HG03342 (cell line): Measurements from ENCODE around the gene CDKAL1.

Experiments
- ATAC-seq: cut with Tn5 transposase; IDR thresholded peaks from one replicate; pipeline ENCODE4 v1.9.1; 2021; ENCODE audit warnings: mild to moderate bottlenecking, moderate library complexity; ENCODE audit not compliant: unreplicated experiment

CDKAL1 gene

GRCh38 chr6:20670750-20671149, 136.5 kb downstream of the CDKAL1 start:
- ATAC-seq = no peak

- no peak for ATAC-seq
Measured at GRCh38 chr6:20672038-20672437, 137.8 kb downstream of the CDKAL1 start.

GRCh38 chr6:20673458-20673857, 139.2 kb downstream of the CDKAL1 start:
- ATAC-seq = no peak

- no peak for ATAC-seq
Measured at GRCh38 chr6:20674664-20675063, 140.4 kb downstream of the CDKAL1 start.

GRCh38 chr6:20678831-20679352, 144.6 kb downstream of the CDKAL1 start:
- no peak for ATAC-seq

- peak; percentile 80 for ATAC-seq
Measured at GRCh38 chr6:20680697-20681165, 146.5 kb downstream of the CDKAL1 start.

GRCh38 chr6:20681243-20681684, 147.0 kb downstream of the CDKAL1 start:
- peak; percentile 45 for ATAC-seq

GRCh38 chr6:20684474-20684873, 150.2 kb downstream of the CDKAL1 start:
- no peak for ATAC-seq

- no peak for ATAC-seq
Measured at GRCh38 chr6:20686142-20686541, 151.9 kb downstream of the CDKAL1 start.

- ATAC-seq = no peak
Measured at GRCh38 chr6:20687494-20687893, 153.2 kb downstream of the CDKAL1 start.

GRCh38 chr6:20688710-20689500, 154.6 kb downstream of the CDKAL1 start:
- ATAC-seq = peak; percentile 93

GRCh38 chr6:20691185-20691584, 156.9 kb downstream of the CDKAL1 start:
- ATAC-seq = no peak

- ATAC-seq = no peak
Measured at GRCh38 chr6:20692023-20692422, 157.8 kb downstream of the CDKAL1 start.

GRCh38 chr6:20693466-20694063, 159.3 kb downstream of the CDKAL1 start:
- no peak for ATAC-seq

GRCh38 chr6:20696676-20697075, 162.4 kb downstream of the CDKAL1 start:
- no peak for ATAC-seq

GRCh38 chr6:20698675-20699074, 164.4 kb downstream of the CDKAL1 start:
- ATAC-seq = no peak

GRCh38 chr6:20699402-20699801, 165.1 kb downstream of the CDKAL1 start:
- ATAC-seq = no peak

- no peak for ATAC-seq
Measured at GRCh38 chr6:20700375-20700774, 166.1 kb downstream of the CDKAL1 start.

- ATAC-seq = no peak
Measured at GRCh38 chr6:20702366-20702765, 168.1 kb downstream of the CDKAL1 start.

GRCh38 chr6:20703049-20703448, 168.8 kb downstream of the CDKAL1 start:
- ATAC-seq = no peak

GRCh38 chr6:20704325-20705025, 170.2 kb downstream of the CDKAL1 start:
- no peak for ATAC-seq
